ENCODE data around the gene NRL.

DNA sequence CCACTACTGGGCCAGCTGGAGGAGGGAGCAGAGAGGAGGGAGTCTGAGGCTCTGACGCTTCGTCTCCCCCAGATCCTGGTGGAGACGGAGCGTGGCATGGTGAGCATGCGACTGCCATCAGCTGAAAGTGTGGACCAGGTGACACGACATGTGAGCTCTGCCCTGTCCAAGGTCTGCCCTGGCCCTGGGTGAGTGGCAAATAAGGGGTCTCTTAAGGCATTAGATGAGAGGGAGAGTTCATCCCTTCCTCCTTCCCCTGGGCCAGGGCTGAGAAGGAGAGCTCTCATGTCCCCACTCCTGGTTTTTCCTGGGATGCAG lies 60.5 kb downstream of the NRL start:
- TF ChIP-seq, protein P1, sequence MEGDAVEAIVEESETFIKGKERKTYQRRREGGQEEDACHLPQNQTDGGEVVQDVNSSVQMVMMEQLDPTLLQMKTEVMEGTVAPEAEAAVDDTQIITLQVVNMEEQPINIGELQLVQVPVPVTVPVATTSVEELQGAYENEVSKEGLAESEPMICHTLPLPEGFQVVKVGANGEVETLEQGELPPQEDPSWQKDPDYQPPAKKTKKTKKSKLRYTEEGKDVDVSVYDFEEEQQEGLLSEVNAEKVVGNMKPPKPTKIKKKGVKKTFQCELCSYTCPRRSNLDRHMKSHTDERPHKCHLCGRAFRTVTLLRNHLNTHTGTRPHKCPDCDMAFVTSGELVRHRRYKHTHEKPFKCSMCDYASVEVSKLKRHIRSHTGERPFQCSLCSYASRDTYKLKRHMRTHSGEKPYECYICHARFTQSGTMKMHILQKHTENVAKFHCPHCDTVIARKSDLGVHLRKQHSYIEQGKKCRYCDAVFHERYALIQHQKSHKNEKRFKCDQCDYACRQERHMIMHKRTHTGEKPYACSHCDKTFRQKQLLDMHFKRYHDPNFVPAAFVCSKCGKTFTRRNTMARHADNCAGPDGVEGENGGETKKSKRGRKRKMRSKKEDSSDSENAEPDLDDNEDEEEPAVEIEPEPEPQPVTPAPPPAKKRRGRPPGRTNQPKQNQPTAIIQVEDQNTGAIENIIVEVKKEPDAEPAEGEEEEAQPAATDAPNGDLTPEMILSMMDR (IDR thresholded peaks at IDR 0.05) = no peak
- no peak for TF ChIP-seq POLR2A (IDR thresholded peaks at IDR 0.05)
